GM23338 (cell line): ENCODE measurements around the gene SMIM13. TPM values are rescaled to one million over a fixed set of nuclear protein-coding genes. Genes with fewer than 3 reads are reported as not detected.

Source experiments
- ATAC-seq: fragments of 200-7000 bp; cut with Tn5 transposase; 3 replicates; pipeline ENCODE4 v1.9.1; 2020
- DNase-seq: peaks from one replicate; pipeline ENCODE4 v3.0.0-alpha.2; 2015; ENCODE audit warnings: low spot score
- H2AFZ ChIP-seq: fragments of 200-600 bp; sonication (generic); 2 replicates; pipeline ENCODE4 v1.8.0; 2016; ENCODE audit warnings: antibody characterized with exemption, mild to moderate bottlenecking, moderate library complexity
- H3F3A ChIP-seq: fragments of 200-600 bp; sonication (generic); replicated peaks from 2 replicates; pipeline ENCODE4 v1.8.0; 2017; ENCODE audit warnings: antibody characterized with exemption, mixed run types, low read depth
- H3K27ac ChIP-seq: fragments of 200-600 bp; sonication (generic); 2 replicates; pipeline ENCODE4 v1.6.1; 2016; ENCODE audit warnings: low read depth
- H3K27me3 ChIP-seq: fragments of 200-600 bp; sonication (generic); 2 replicates; pipeline ENCODE4 v1.8.0; 2016; ENCODE audit warnings: mild to moderate bottlenecking, mixed run types, moderate library complexity; ENCODE audit not compliant: insufficient read depth
- H3K36me3 ChIP-seq: fragments of 200-600 bp; sonication (generic); 2 replicates; pipeline ENCODE4 v1.8.0; 2016; ENCODE audit warnings: mild to moderate bottlenecking; ENCODE audit not compliant: insufficient read depth
- H3K4me1 ChIP-seq: fragments of 200-600 bp; sonication (generic); 2 replicates; pipeline ENCODE4 v1.8.0; 2016; ENCODE audit warnings: mild to moderate bottlenecking, moderate library complexity; ENCODE audit not compliant: insufficient read depth
- H3K4me2 ChIP-seq: fragments of 200-600 bp; sonication (generic); 2 replicates; pipeline ENCODE4 v1.7.1; 2017; ENCODE audit warnings: mixed run types
- H3K4me3 ChIP-seq: fragments of 200-600 bp; sonication (generic); 2 replicates; pipeline ENCODE4 v1.6.1; 2016; ENCODE audit warnings: mixed run types
- H3K79me2 ChIP-seq: fragments of 200-600 bp; sonication (generic); replicated peaks from 2 replicates; pipeline ENCODE4 v1.8.0; 2017; ENCODE audit warnings: mild to moderate bottlenecking; ENCODE audit not compliant: insufficient read depth
- H3K9me2 ChIP-seq: fragments of 200-600 bp; sonication (generic); 2 replicates; pipeline ENCODE4 v1.8.0; 2017; ENCODE audit not compliant: insufficient read depth
- H4K20me1 ChIP-seq: fragments of 200-600 bp; sonication (generic); replicated peaks from 2 replicates; pipeline ENCODE4 v1.8.0; 2017; ENCODE audit warnings: mild to moderate bottlenecking; ENCODE audit not compliant: insufficient read depth
- H3K27ac Mint-ChIP-seq: 2 replicates; pipeline ENCODE4 v1.8.0; 2020; ENCODE audit warnings: inconsistent platforms, mild to moderate bottlenecking, moderate library complexity, mixed read lengths
- H3K27me3 Mint-ChIP-seq: 3 replicates; pipeline ENCODE4 v1.8.0; 2022; ENCODE audit warnings: low read depth, mild to moderate bottlenecking, moderate library complexity, mixed read lengths, inconsistent platforms; ENCODE audit not compliant: insufficient read depth, poor library complexity
- H3K36me3 Mint-ChIP-seq: 3 replicates; pipeline ENCODE4 v1.8.0; 2021; ENCODE audit warnings: low read depth, mild to moderate bottlenecking, inconsistent platforms, moderate library complexity, mixed read lengths
- H3K4me1 Mint-ChIP-seq: 3 replicates; pipeline ENCODE4 v1.8.0; 2020; ENCODE audit warnings: mild to moderate bottlenecking, inconsistent platforms, mixed read lengths
- H3K4me3 Mint-ChIP-seq: 3 replicates; pipeline ENCODE4 v1.8.0; 2021; ENCODE audit warnings: moderate library complexity, mild to moderate bottlenecking, inconsistent platforms, mixed read lengths
- H3K9me3 Mint-ChIP-seq: 3 replicates; pipeline ENCODE4 v1.8.0; 2020; ENCODE audit warnings: moderate library complexity, mild to moderate bottlenecking, inconsistent platforms, mixed read lengths
- CREB1 ChIP-seq: fragments of 250-450 bp; sonication (Bioruptor Pico); IDR thresholded peaks from 2 replicates; pipeline ENCODE4 v1.5.0; 2020; ENCODE audit warnings: low read depth, mild to moderate bottlenecking, moderate library complexity
- ETS1 ChIP-seq: IDR thresholded peaks from 2 replicates; pipeline ENCODE4 v1.6.1; 2016; ENCODE audit warnings: antibody characterized with exemption
- EZH2 ChIP-seq: fragments of 200-600 bp; sonication (generic); IDR thresholded peaks from one replicate; pipeline ENCODE4 v1.8.0; 2017; ENCODE audit warnings: antibody characterized with exemption, mild to moderate bottlenecking, low read depth; ENCODE audit not compliant: unreplicated experiment
- EZH2phosphoT487 ChIP-seq: fragments of 200-600 bp; sonication (generic); IDR thresholded peaks from one replicate; pipeline ENCODE4 v1.8.1; 2018; ENCODE audit warnings: antibody characterized with exemption; ENCODE audit not compliant: unreplicated experiment
- JUNB ChIP-seq: IDR thresholded peaks from one replicate; pipeline ENCODE4 v1.6.1; 2016; ENCODE audit warnings: antibody characterized with exemption; ENCODE audit not compliant: unreplicated experiment
- NANOG ChIP-seq: IDR thresholded peaks from 2 replicates; pipeline ENCODE4 v1.6.1; 2016; ENCODE audit warnings: antibody characterized with exemption, borderline replicate concordance
- POLR2AphosphoS5 ChIP-seq: IDR thresholded peaks from 2 replicates; pipeline ENCODE4 v1.6.1; 2016; ENCODE audit warnings: antibody characterized with exemption, low read depth
- REST ChIP-seq: IDR thresholded peaks from one replicate; pipeline ENCODE4 v1.6.1; 2018; ENCODE audit warnings: antibody characterized with exemption; ENCODE audit not compliant: unreplicated experiment
- STAT1 ChIP-seq: IDR thresholded peaks from one replicate; pipeline ENCODE4 v1.6.1; 2016; ENCODE audit warnings: antibody characterized with exemption; ENCODE audit not compliant: unreplicated experiment
- ZNF331 ChIP-seq: fragments of 250-450 bp; sonication (Bioruptor Pico); IDR thresholded peaks from 2 replicates; pipeline ENCODE4 v1.5.0; 2020; ENCODE audit warnings: low read depth, mild to moderate bottlenecking, moderate library complexity
- ZNF462 ChIP-seq: fragments of 250-450 bp; sonication (Bioruptor Pico); IDR thresholded peaks from 2 replicates; pipeline ENCODE4 v1.5.0; 2020; ENCODE audit warnings: mild to moderate bottlenecking, moderate library complexity
- polyA plus RNA-seq: library from polyadenylated mRNA; unstranded; fragments of >200 nt; fragmentation: Nextera tagmentation; extraction: Ambion mirVana; gene quantifications from 2 replicates; pipeline ENCODE4 v1.2.1, GENCODE V29; 2016
- total RNA-seq: library from RNA; depleted of rRNA; stranded (reverse); fragments of >200 nt; shearing (Covaris generic); gene quantifications from 2 replicates; pipeline ENCODE4 v1.2.3, GENCODE V29; 2014

Gene SMIM13
- total and polyA plus RNA-seq, 2 experiments from 2014 or later, result 7.2 to 12.7 TPM

GRCh38 chr6:11141295-11141694, 47.7 kb downstream of the SMIM13 start:
- no peaks in the 10 kb centered on the region for H3K27me3 ChIP-seq
- no peak overlapping the region for H3K27ac ChIP-seq
- H3K4me1 ChIP-seq, result peaks cover 15% of the 10 kb centered on the region
- no peaks in the 10 kb centered on the region for H3K79me2 ChIP-seq
- H3K4me3 ChIP-seq, result no peak overlapping the region
- Mint-ChIP-seq H3K27ac (no peak overlapping the region), H3K4me1 (peaks cover 30% of the 10 kb centered on the region), H3K9me3 (no peaks in the 10 kb centered on the region), H3K36me3 (no peaks in the 10 kb centered on the region), H3K4me3 (no peak overlapping the region), H3K27me3 (peaks cover 2% of the 10 kb centered on the region)
- no peak for TF ChIP-seq ZNF331
- no peak for TF ChIP-seq JUNB
- TF ChIP-seq CREB1, result no peak
- TF ChIP-seq NANOG, result no peak
- TF ChIP-seq ZNF462 (CRISPR knock-in tag), result no peak
- no peak for TF ChIP-seq REST
- no peak for TF ChIP-seq EZH2phosphoT487
- no peak for TF ChIP-seq POLR2AphosphoS5
- TF ChIP-seq ETS1, result no peak
- TF ChIP-seq STAT1, result no peak
- TF ChIP-seq EZH2, result no peak
- H3K36me3 ChIP-seq, result no peaks in the 10 kb centered on the region
- H3K4me2 ChIP-seq, result no peak overlapping the region
- H4K20me1 ChIP-seq, result no peaks in the 10 kb centered on the region
- ATAC-seq, result no peak
- DNase-seq, result no peak
- H2AFZ ChIP-seq, result no peak overlapping the region
- H3F3A ChIP-seq, result no peaks in the 10 kb centered on the region
- no peaks in the 10 kb centered on the region; the same call in 1 of the 2 replicates for H3K9me2 ChIP-seq
